DMS 273 treated with DMSO at 0.1 percent for 48 hours (cell line): ENCODE data around the gene TMED3.

Experiments
- DNase-seq: peaks from one replicate; lab custom pipeline; 2025; lab: John Stamatoyannopoulos, UW

TMED3 gene

DNA sequence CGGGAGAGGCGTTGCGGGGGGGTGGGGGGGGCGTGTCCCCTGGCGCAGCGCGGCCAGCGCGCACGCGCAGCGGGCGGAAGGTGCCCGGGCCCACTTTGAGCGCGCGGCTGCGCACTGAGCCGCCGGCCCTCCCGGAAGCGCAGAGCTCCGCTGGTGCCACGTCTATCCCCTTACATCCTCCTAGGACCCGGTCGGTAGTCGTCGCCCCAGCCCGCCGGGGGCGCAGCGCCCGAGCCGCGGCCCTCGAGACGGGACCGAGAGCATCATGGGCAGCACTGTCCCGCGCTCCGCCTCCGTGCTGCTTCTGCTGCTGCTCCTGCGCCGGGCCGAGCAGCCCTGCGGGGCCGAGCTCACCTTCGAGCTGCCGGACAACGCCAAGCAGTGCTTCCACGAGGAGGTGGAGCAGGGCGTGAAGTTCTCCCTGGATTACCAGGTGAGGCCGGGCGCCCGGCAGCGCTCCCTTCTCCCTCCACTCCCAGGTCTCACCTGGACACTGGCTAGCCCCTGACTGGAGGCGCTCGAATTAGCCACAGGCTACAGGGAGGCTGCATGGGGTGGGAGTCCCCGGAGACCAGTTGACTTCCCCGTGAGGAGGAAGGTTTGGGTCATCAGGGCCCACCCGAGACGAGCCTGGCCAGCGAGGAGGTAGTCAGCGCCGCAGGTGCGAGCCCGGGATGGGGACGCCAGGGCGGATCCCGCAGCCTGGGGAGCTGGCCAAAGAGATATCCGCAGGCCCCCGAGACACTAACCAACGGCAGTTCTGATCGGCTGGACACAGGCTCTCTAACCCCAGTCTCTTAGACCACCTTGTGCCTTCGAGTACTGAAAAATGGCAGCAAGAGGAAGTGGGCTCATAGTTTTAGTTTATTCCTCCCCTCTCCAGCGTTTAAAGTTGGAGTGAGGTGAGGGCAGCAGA lies at the start of gene TMED3:
Gene TMED3 (plus strand): TSS at position 128 of the 916 bp plus-strand sequence. CDS start 138 bp downstream, at position 266.
- peak; percentile 53 for DNase-seq

- DNase-seq = no peak
Measured at GRCh38 chr15:79261836-79262235, 49.1 kb upstream of the TMED3 start.

- DNase-seq = no peak
Measured at GRCh38 chr15:79265167-79265566, 45.7 kb upstream of the TMED3 start.

GRCh38 chr15:79265987-79266579 lies 44.8 kb upstream of the TMED3 start:
- DNase-seq = no peak

DNA sequence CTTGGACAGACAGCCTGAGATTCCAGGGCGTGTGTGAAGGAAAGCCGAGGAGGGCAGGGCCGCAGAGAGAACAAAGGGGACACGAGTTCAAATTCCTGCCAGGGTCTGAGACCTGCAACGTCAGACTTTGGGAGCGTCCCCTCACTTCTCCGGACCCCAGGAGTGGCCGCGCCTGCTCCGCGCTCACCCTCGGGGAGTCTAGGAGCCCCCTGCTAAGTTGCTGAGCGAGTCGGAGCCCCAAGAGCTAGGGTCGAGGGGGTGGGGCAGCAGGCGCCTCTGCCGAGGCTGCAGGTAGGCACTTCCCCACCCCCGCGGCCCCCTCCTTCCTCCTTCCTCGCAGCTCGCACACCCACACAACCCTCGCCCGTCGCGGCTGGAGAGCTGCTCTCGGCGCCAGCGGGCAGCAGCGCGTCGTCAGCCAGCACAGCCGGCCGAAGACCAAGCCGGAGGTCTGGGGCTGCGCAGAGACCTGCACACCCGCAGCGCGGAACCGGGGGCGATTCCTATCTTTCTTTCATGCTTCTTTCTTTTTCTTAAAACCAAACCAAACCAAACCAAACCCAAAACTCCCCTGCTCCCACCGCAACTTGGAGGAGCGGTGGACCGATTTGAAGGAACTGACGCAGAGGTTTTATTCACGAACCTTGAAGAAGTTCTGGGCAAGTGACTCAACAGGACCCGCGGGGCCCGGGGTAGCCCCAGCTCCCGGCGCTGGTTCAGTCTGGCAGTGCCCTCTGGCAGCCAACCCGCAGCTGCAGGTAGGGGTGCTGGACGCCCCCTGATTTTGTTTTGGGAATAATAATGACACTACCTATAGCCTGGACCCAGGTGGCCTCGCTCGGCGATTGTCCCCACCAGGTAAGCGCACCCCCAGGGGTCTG lies 28.3 kb upstream of the TMED3 start, which contains the start of gene ANKRD34C:
Gene ANKRD34C (plus strand): TSS at position 352 of the 881 bp plus-strand sequence. CDS start 10,563 bp downstream, outside the sequence.
- no peak for DNase-seq

DNA sequence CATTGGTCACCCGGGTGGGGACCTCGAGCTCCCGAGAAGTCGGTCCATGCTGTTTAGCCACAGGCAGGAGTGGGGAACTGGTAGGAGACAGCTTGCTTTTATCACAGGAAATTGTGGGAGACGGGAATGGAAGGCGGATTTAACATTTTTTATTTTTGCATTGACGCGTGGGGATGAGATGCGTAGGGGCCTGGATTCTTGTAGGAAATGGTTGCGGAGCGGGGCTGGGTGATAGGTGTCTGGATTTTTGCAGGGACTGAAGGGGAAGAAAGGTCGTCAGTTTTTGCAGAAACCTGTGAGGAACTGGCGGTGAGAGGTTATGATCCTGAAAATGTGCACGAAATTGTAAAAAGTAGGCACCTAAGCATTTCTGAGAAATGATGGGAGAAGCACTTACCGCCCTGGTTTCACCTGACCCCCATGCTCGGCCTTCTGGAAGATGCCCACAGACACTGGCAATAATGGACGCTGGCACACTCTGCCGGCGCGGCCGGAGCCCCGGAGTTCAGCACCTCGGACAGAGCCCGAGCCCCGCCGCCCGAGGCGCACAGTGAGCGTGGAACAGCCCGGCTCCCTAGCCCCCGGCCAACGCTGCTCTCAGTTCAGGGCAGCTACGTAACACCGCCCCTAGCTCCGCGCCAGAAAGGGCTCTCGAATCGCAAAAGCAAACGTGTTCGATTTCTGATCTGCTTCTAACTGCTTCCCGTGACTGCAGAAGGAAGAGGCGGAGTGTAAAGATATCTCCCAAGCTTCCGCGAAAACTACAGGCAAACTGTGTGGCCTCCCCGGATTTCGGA lies 27.5 kb upstream of the TMED3 start:
- no peak for DNase-seq

- DNase-seq = no peak
Measured at GRCh38 chr15:79290642-79291275, 20.2 kb upstream of the TMED3 start.

GRCh38 chr15:79292011-79292410 lies 18.9 kb upstream of the TMED3 start:
- DNase-seq = no peak

GRCh38 chr15:79294075-79294474 lies 16.8 kb upstream of the TMED3 start:
- no peak for DNase-seq

GRCh38 chr15:79296583-79296982 lies 14.3 kb upstream of the TMED3 start:
- DNase-seq = no peak

DNA sequence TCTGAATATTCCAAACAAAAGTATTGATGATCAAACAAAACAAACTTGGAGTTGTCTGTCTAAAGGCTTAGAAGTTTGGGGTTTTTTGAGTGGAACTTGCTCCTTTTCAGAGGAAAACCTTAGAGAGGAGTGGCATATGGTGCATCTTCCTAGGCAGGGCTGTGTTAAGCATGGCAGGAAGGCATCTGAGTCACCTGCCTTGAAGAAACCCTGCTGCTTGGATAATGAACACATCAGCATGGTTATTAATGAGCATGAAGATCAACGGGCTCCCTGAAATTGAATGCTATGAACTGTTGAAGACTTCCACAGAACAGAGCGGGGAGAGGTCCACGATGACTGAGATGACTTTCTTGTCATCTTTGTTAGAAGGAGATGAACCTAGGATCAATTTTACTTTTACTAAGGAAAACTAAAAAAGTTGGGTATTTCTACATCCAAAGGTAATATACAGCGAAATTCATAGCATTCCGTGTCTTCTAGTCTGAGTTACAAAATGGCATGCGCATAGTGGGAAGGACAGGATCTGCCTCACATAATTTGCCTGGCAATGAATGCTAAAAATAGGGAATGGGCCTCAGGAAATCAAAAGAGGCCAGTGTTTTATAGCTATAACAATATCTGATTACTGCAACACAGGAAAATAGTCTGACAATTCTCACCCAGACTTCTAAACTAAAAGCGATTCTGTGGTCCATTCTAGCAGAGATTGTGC lies 11.6 kb upstream of the TMED3 start:
- DNase-seq = no peak

DNA sequence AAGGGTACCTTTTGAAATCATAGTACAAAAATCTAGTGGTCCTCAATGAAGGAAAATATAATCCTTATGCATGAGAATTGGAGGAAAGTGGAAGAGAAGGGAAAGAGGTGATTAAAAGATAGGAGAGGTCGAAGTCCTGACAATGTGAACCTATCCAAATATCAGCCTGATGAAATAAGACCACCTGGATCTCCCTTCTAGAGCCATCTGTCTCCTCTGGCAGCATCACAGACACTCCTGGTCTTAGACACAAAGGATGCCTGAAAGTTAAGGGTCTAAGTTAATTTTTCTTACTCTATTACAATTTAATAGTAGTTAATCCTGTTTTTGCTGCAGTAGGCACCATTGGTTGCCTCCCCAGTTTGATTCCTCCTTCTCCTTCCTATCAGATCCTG lies 11.1 kb upstream of the TMED3 start:
- DNase-seq = no peak

GRCh38 chr15:79307251-79307650 lies 3.7 kb upstream of the TMED3 start:
- no peak for DNase-seq

- DNase-seq = no peak
Measured at GRCh38 chr15:79308874-79309273, 2.0 kb upstream of the TMED3 start.

GRCh38 chr15:79310612-79310984 lies 314 bp upstream of the TMED3 start:
- peak; percentile 11 for DNase-seq

DNA sequence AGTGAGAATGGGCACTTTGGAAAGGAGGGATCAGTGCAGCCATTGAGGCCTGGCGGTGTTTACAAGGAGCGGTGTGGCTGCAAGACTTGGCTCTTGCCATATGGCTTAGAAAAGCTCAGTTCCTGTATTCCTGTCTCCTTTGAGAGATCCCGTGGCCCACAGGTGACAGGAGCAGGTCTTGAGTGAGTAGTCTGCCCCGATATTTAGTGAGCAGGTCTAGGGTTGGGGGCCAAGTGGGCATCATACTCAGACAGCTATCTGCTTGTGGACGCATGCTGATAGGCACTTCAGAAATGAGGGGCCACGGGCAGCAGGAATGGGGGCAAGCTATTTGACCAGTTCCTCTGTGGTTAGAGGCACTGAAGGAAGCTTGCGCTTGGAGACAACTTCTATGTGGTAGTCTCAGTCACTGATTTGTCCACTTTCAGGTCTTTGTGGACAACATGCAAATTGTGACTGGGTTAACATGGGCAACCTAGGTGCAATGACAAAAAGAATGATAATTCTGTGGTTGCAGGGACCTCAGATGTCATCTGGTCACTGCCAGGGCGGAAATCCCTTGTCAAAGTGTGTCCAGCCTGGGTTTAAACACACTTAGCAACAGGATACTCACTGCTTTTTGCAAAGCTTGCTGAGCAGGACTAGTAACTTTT lies 1.1 kb downstream of the TMED3 start:
- DNase-seq = no peak

DNA sequence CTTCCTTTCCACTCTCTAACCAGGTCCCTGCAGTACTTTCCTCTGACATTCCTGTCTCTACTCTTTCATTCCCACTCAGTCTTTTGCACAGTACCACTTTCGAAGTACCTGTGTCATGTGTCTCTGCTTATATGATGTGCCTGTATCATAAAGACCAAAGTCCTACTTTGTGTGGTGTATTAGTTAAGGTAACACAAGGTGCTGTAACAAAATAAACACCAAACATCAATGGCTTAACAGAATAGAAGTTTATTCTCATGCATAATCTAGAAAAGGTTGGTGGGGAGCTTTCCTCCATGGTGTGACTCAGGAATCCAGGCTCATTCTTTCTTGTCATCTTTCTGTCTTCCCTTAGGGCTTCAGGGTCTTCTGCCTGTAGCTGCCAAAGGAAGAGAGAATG lies 3.3 kb downstream of the TMED3 start:
- DNase-seq = no peak

DNA sequence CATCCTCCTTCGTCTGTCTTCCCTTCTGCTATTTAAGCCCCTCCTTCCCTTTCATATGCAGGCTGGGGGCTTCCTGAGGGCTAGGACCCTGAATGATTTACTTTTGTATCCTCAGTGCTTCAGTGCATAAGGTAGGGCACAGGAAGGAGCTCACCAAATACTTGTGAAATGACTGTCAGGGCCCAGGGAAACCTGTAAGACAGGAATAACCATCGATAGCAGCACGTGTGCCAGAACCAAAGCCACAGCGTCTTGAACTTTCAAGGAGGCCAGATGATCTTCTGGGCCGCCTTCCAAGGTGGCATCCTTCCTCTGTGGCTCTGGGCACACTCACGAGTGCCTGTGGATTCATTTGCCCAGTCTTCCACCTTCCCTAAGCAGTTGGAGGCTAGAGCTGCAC lies 3.9 kb downstream of the TMED3 start:
- DNase-seq = no peak

- DNase-seq = no peak
Measured at GRCh38 chr15:79315623-79316328, 4.9 kb downstream of the TMED3 start.
